Spleen (tissue), 7 donors: ENCODE measurements around the gene KCNH4.

Experiments used
- CTCF ChIP-seq, 11 experiments: fragments of 200-600 bp in 7 of 11; fragments of 450-650 bp in 4 of 11; sonication (generic) in 4 of 11; IDR thresholded peaks in 8 of 11; conservative IDR thresholded peaks in 3 of 11; 1 replicate in 7 of 11; 2 replicates in 4 of 11; pipeline versions ENCODE4 v1.4.0 to v1.8.0; 2016 to 2021; ENCODE audit warnings: antibody characterized with exemption in 11 of 11, inconsistent platforms in 4 of 11, mild to moderate bottlenecking in 1 of 11
- POLR2A ChIP-seq, 3 donors: fragments of 450-650 bp; IDR thresholded peaks; one replicate each; pipeline ENCODE4 v1.5.1; 2017; ENCODE audit warnings: antibody characterized with exemption in 3 of 3, mild to moderate bottlenecking in 1 of 3
- donor health status: DM: no; HTN: no; CAD: no; lungs with moderate emphysema.
- donor health status: DM: no; HTN: no; CAD: no.
- donor health status: DM: no; HTN: no; CAD: no.

- TF ChIP-seq CTCF (IDR thresholded peaks at IDR 0.05 in 8 of 11, conservative IDR thresholded peaks at IDR 0.05 in 3 of 11) (no peak), POLR2A (IDR thresholded peaks at IDR 0.05) (no peak)
These were observed 21.2 kb upstream of the KCNH4 start for GRCh38 chr17:42202159-42202558.
